GM21576 (cell line): ENCODE results near the gene CNTN5.
"Not testable (repeated sequence)": the region's sequence is repeated elsewhere in the genome, so short reads cannot be mapped to it uniquely, and the experiment has no call there.

Experiments
- ATAC-seq: cut with Tn5 transposase; IDR thresholded peaks from one replicate; pipeline ENCODE4 v1.9.1; 2021; ENCODE audit warnings: mild to moderate bottlenecking, moderate library complexity; ENCODE audit not compliant: unreplicated experiment

CNTN5 gene

GRCh38 chr11:100274466-100274865 lies 1253.7 kb downstream of the CNTN5 start:
- not testable (repeated sequence) for ATAC-seq

DNA sequence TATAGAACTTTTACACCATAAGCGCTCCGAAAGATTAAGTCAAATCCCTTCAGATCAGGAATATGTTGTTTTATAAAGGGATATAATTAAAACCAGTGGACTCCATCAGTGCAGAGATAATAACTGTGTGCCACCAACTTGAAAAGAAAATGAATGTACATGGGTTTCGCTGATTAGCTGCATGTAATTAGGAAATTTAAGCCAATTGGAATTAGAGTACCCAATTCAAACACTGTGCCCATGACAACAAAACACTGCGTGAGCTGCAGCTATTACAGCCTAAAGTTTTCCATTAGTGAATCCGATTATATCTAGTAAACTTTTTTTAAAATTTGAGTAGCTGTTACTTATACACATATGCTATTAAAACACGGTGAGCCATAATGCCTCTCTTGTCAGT lies 1274.0 kb downstream of the CNTN5 start:
- ATAC-seq, result no peak

DNA sequence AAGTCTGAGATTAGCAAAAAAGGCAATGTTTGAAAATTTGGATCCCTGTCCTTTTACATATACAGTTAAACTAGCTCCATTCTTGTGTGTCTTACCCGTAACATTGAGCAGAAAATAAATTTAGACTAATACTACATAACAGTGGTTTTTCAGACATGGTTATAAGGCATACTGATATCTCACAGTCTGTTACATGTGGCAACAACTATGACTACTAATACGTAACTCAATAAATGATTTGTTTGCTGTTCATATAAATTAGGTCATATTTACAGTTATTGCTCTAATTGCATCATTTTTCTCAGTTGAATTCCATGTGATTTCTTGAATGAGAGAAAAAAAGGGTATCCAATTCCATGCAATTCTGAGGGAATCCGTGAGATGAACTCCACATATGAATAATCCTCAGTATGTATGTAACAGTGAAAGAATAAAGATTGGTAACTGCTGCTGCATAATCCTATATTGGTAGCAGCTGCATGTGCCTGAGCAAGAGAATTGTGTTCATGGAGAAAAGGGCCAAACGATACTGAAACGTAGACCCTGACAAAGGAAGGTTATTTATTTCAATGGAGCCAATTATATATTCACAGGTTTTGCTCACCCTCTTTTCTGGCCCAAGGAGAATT lies 1275.4 kb downstream of the CNTN5 start:
- no peak for ATAC-seq

- ATAC-seq, result no peak
These were observed 1276.8 kb downstream of the CNTN5 start for GRCh38 chr11:100297516-100297915.

- ATAC-seq, result no peak
These were observed 1282.1 kb downstream of the CNTN5 start for GRCh38 chr11:100302824-100303223.

DNA sequence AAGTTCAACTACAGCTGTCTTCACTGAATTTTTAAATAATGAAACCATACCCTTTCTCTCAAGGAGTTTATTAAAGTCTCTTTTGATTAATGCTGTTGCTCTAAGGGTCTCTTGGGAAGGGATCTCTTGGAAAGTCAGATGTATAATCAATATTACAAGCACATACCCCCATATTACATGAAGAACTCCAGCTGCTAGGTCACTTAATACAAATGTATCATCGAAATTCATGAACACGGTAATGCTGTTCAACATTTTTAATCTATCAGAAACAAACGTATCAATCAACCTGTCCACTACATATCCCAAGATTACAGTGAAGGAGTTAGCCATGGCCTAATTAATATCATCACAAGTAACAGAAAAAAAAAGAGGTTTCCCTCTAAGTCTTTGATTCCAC lies 1283.1 kb downstream of the CNTN5 start:
- ATAC-seq, result no peak

GRCh38 chr11:100308202-100308601 lies 1287.5 kb downstream of the CNTN5 start:
- ATAC-seq, result no peak

- ATAC-seq, result no peak
These were observed 1295.2 kb downstream of the CNTN5 start for GRCh38 chr11:100315946-100316345.

- no peak for ATAC-seq
These were observed 1296.2 kb downstream of the CNTN5 start for GRCh38 chr11:100316952-100317351.

- ATAC-seq, result no peak
These were observed 1298.9 kb downstream of the CNTN5 start for GRCh38 chr11:100319691-100320090.

DNA sequence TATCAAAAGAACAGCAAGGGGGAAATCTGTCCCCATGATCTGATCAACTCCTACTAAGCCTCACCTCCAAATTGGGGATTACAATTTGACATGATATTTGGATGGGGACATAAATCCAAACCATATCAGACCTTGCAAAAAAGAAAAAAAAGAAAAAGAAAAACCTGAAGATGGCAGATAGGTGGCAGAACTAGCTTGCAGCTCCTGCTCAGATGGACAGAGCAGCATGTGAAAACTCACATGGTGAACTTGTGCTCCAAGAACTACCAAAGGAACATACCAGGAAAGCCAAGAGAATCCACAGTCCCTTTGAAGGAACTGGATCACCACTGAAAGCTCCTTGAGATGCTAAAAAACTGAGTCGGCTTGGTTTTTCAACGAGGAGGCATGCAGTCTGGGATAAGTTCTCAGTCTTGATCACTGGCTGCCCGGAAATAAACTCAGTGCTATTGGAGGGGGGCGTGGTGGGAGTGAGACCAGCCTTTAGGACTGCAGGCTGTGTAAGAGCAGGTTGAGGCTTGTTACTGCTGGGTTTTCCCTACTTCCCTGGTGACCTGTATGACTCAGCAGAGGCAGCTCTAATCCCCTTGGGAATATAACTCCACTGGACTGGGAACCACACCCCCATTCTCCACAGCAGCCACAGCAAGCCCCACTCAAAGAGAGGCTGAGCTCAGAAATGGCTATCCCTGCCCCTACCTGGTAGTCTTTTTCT lies 1308.0 kb downstream of the CNTN5 start:
- ATAC-seq, result no peak

GRCh38 chr11:100329352-100329751 lies 1308.6 kb downstream of the CNTN5 start:
- no peak for ATAC-seq

DNA sequence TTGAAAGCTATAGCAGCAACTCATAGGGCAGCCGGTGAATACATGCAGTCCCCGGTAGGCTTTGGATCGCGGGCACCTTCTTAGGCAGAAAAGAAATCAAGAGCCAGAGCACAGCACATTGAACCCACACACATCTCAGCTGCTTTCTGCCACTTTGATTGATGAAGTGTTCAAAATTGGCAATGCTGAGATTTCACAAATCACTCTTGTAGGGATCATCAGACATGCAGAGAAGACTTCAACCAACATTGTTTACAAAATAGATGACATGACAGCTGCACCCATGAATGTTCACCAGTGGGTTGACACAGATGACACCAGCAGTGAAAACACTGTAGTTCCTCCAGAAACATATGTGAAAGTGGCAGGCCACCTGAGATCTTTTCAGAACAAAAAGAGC lies 1316.1 kb downstream of the CNTN5 start:
- no peak for ATAC-seq

GRCh38 chr11:100338144-100338840 lies 1317.5 kb downstream of the CNTN5 start:
- no peak for ATAC-seq

DNA sequence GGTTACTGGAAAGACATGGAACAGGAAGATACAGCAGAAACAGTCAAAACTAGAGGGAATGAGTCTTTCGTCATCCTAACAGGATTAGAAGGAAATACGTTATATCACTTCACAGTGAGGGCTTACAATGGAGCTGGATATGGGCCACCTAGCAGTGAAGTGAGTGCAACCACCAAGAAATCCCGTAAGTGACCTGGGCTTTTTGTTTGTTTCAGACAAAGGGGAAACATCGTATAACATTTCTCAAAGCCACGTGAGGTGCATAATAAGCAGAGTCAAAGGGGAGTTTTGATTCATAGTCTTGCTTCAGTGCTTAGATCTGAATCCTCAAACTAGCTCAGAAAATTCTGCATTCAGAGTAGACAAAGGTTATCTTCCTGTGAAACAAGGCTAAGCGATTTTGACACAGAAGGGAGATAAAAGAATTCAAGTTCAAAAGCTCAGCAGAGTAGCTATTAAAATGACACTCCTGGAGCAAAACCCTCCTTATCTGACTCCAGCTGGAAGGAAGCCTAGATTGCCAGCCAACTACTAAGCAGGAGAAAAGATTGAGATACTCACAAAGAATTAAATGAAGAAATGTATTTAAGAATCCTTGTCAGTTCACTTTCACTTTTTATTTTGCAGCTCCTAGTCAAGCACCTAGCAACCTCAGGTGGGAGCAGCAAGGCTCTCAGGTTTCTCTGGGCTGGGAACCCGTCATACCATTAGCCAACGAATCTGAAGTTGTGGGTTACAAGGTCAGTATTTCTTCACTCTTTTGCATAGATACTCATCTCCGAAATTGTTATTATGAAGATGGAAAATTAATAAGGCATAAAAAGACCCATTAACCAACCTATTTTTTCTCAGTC lies 1319.9 kb downstream of the CNTN5 start:
- no peak for ATAC-seq

GRCh38 chr11:100353083-100353482 lies 1332.3 kb downstream of the CNTN5 start:
- ATAC-seq, result no peak

DNA sequence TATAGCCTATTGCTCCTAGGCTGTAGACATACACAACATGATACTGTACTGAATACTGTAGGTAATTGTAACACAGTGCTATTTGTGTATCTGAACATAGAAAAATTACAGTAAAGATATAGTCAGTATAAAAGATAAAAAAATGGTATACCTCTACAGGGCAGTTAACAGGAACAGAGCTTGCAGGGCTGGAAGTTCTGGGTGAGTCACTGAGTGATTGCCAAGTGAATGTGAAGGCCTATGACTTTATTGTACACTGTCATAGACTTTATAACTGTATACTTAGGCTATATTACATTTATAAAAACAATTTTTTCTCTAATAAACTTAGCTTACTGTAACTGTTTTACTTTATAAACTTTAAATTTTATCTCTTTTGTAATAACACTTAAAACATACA lies 1334.0 kb downstream of the CNTN5 start:
- no peak for ATAC-seq

DNA sequence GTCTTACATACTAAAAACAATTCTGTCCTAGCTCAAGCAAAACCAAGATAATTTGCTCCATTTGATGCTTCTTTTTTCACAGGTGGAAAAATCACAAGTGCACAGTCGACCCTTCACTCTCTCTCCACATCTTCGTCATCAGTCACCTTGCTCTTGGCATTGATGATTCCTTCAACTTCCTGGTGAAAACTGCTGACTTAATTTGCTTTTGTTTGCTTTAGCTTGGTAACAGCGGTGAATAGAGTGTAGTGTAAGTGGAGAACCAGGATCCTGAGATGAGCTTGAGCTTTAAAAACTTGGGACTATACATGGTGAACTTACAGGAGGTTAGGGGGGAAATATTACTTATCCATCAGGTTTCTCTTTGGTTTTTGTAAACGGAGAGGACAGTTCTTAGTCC lies 1335.3 kb downstream of the CNTN5 start:
- ATAC-seq, result no peak

DNA sequence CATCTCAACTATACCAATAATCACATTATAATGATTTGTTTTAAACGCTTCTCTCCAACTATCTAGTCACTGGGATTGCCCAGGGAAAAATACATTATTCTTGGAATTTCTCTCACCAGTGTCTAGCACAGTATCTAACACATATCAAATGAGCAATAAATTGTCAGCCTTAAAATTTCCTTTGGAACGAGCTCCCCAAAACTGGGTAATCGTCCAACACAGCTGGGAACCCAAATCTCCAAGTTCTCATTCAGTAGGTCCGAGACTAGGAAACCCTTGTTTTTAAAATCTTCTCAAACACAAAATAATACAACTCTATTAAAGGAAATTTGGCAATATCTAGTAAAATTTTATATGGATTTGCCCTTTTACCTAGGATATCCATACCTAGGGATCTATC lies 1338.5 kb downstream of the CNTN5 start:
- ATAC-seq, result no peak

- no peak for ATAC-seq
These were observed 1347.1 kb downstream of the CNTN5 start for GRCh38 chr11:100367892-100368291.

DNA sequence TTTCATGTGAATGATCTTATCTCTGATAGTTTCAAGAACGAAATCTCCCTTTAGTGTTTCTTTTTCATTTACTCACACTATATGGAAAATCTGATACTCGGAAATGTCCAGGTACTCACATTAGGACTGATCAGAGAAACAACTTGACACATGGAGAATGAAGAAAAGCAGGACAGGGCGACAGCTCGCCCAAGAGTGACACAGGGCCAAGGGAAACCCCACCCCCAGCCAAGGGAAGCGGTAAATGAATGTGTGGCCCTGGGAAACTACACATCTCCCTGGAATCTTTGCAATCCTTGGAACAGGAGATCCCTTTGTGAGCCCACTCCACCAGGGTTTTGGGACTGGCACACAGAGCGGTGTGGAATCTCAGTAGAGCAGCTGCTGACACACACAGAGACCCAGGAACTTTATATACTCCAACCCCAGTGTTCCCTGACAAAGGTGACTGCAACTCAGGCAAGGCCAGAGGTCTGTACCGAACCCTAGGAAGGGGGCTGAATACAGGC lies 1362.7 kb downstream of the CNTN5 start:
- no peak for ATAC-seq
